GM12891 (cell line): Measurements from ENCODE around the gene RGS17.

Experiments
- POLR2A ChIP-seq: IDR thresholded peaks from 2 replicates; pipeline ENCODE4 v1.6.1; 2011; ENCODE audit warnings: low read depth, low read length, control low read depth
- POLR2AphosphoS5 ChIP-seq: IDR thresholded peaks from 2 replicates; pipeline ENCODE4 v1.6.1; 2011; ENCODE audit warnings: low read depth, low read length, control low read depth
- POU2F2 ChIP-seq: IDR thresholded peaks from 2 replicates; pipeline ENCODE4 v1.6.1; 2011; ENCODE audit warnings: low read depth, mild to moderate bottlenecking, control low read depth, low read length, moderate library complexity
- SPI1 ChIP-seq: IDR thresholded peaks from 2 replicates; pipeline ENCODE4 v1.6.1; 2011; ENCODE audit warnings: low read depth, low read length, control low read depth
- TAF1 ChIP-seq: IDR thresholded peaks from 2 replicates; pipeline ENCODE4 v1.6.1; 2011; ENCODE audit warnings: low read depth, low read length, control low read depth

- no peak for TF ChIP-seq POLR2AphosphoS5
- no peak for TF ChIP-seq POLR2A
- no peak for TF ChIP-seq TAF1
- TF ChIP-seq POU2F2, result no peak
- no peak for TF ChIP-seq SPI1
These were observed 67.1 kb downstream of the RGS17 start for GRCh38 chr6:153063936-153064335.
